C4-2B (cell line): Measurements from ENCODE around the gene WBP1L.

ENCODE experiments used
- CTCF ChIP-seq: fragments of 450-650 bp; conservative IDR thresholded peaks from 2 replicates; pipeline ENCODE4 v1.5.1; 2017; ENCODE audit warnings: mild to moderate bottlenecking
- ZFX ChIP-seq: fragments of 450-650 bp; IDR thresholded peaks from 2 replicates; pipeline ENCODE4 v1.6.1; 2017

DNA sequence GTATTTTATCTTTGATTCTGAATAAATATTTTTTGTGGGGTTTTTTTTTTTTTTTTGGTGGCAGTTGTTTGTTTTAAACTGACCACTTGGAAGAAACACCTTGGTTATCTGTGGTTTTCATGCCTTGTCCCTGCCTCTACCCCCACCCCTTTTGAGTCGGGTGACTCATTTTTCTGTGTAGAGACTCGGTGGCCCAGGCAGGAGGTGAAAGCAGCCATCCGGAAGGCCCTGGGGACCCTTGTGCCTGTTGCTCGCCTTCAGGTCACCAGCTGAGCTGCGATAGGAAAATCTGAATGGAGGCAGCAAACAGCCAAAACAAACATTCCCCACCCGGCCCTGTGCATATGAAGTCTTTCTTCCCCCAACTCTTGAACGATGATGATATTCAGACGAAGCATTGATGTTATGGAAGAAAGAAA, 70.7 kb downstream of the WBP1L start:
- TF ChIP-seq CTCF (no peak), ZFX (no peak)
